GM12872 (cell line): ENCODE results near the gene MYBPC2.

Experiments used
- CTCF ChIP-seq: IDR thresholded peaks from 3 replicates; pipeline ENCODE4 v1.5.1; 2011; ENCODE audit warnings: low read depth, mild to moderate bottlenecking, low read length, moderate library complexity; ENCODE audit not compliant: insufficient read depth

MYBPC2 gene

GRCh38 chr19:50512112-50512998, 79.7 kb downstream of the MYBPC2 start:
- no peak for TF ChIP-seq CTCF

- no peak for TF ChIP-seq CTCF
Measured at GRCh38 chr19:50512999-50513745, 80.5 kb downstream of the MYBPC2 start.

GRCh38 chr19:50513746-50514345, 81.2 kb downstream of the MYBPC2 start, which contains the start of gene ASPDH:
TSS of gene ASPDH (minus strand) at chr19:50513913. CDS start at chr19:50513823, 90 bp downstream.
- TF ChIP-seq CTCF, result no peak

GRCh38 chr19:50514346-50515167, 81.9 kb downstream of the MYBPC2 start:
- no peak for TF ChIP-seq CTCF

GRCh38 chr19:50515168-50515561, 82.5 kb downstream of the MYBPC2 start:
- TF ChIP-seq CTCF, result no peak
